Heart left ventricle (tissue), 16 donors: ENCODE measurements around the gene RIOK3. TPM values are rescaled to one million over a fixed set of nuclear protein-coding genes. Genes with fewer than 3 reads are reported as not detected.

Source experiments
- ATAC-seq, 4 donors: fragments of 200-7000 bp; cut with Tn5 transposase; one replicate each; pipeline ENCODE4 v1.9.1; 2020 to 2022; ENCODE audit warnings: moderate library complexity in 4 of 4, mild to moderate bottlenecking in 3 of 4, moderate number of reproducible peaks in 1 of 4
- DNase-seq, 5 donors: peaks; one replicate each; pipeline ENCODE4 v3.0.0-alpha.2; 2020
- H3K27ac ChIP-seq, 12 donors: fragments of 200-600 bp; sonication (generic) in 4 of 12; one replicate each; pipeline versions ENCODE4 v1.5.0 to v1.8.0; 2016 to 2022; ENCODE audit warnings: mild to moderate bottlenecking in 2 of 12
- H3K27me3 ChIP-seq, 9 donors: fragments of 200-600 bp; sonication (generic) in 2 of 9; one replicate each; pipeline versions ENCODE4 v1.5.1 to v1.8.0; 2016 to 2022; ENCODE audit warnings: mild to moderate bottlenecking in 3 of 9
- H3K36me3 ChIP-seq, 9 donors: fragments of 200-600 bp; sonication (generic) in 2 of 9; one replicate each; pipeline versions ENCODE4 v1.5.0 to v1.8.0; 2018 to 2022; ENCODE audit warnings: mild to moderate bottlenecking in 2 of 9
- H3K4me1 ChIP-seq, 12 donors: fragments of 200-600 bp; sonication (generic) in 4 of 12; one replicate each; pipeline versions ENCODE4 v1.5.0 to v1.8.0; 2016 to 2022; ENCODE audit warnings: mild to moderate bottlenecking in 3 of 12
- H3K4me3 ChIP-seq, 12 donors: fragments of 200-600 bp; sonication (generic) in 4 of 12; one replicate each; pipeline versions ENCODE4 v1.5.0 to v1.8.0; 2017 to 2022; ENCODE audit warnings: mild to moderate bottlenecking in 9 of 12, moderate library complexity in 4 of 12
- H3K9me3 ChIP-seq, 12 donors: fragments of 200-600 bp; sonication (generic) in 4 of 12; one replicate each; pipeline versions ENCODE4 v1.5.0 to v1.8.0; 2016 to 2022; ENCODE audit warnings: mild to moderate bottlenecking in 1 of 12
- CTCF ChIP-seq, 12 donors: fragments of 200-600 bp; sonication (generic) in 4 of 12; IDR thresholded peaks; one replicate each; pipeline versions ENCODE4 v1.5.0 to v1.8.0; 2018 to 2022; ENCODE audit warnings: antibody characterized with exemption in 12 of 12, mild to moderate bottlenecking in 5 of 12
- POLR2A ChIP-seq, 2 donors: fragments of 450-650 bp; IDR thresholded peaks; one replicate each; pipeline ENCODE4 v1.6.1; 2017; ENCODE audit warnings: antibody characterized with exemption in 2 of 2, mild to moderate bottlenecking in 2 of 2, moderate library complexity in 2 of 2
- WGBS, 4 donors: extraction: QIAGEN DNeasy Blood & Tissue Kit in 2 of 4; methylation state at CpG; one replicate each; pipeline versions ENCODE4 v1.1.5 to v1.1.7; 2013 to 2018; 5-methylcytosine and 5-hydroxymethylcytosine counted together
- intact Hi-C, 10 donors: fragments of 100-400 bp; cut with DNase I; formaldehyde crosslinking; loops; one replicate each; pipeline versions ENCODE4 v1.11.1 to v1.14.2; 2022
- long read RNA-seq, 3 donors: library from polyadenylated mRNA; unstranded; transcript quantifications; one replicate each; pipeline ENCODE4 v2.0.0, GENCODE V29; 2020 to 2021
- polyA plus RNA-seq, 2 donors: library from polyadenylated mRNA; stranded (reverse); fragments of 200-250 nt; gene quantifications; one replicate each; pipeline ENCODE4 v1.2.3, GENCODE V29; 2013
- total RNA-seq, 9 donors: library from RNA; depleted of rRNA in 2 of 9; stranded (reverse); fragments of >200 nt in 2 of 9; fragmentation: NEBNext Ultra II Directional in 3 of 9; extraction: Animal tissue kit (Norgen Biotek cat#: 25700) in 3 of 9; gene quantifications; one replicate each; pipeline versions ENCODE4 v1.1.0 to v1.2.4, GENCODE V29; 2016 to 2023
- donor health status: ischemic (EF 13 %, LVEDD 7.1; RV severe dilation, severe dysfunction).
- donor health status: healthy with polysubstance abuse.
- donor health status: DM: no; HTN: yes; CAD: no.
- donor health status: DM: no; HTN: no; CAD: no.
- donor health status: ischemic (EF 25% LVEDD 6.9; RV normal size, moderate dysfunction).
- donor health status: ischemic (EF 25% LVEDD 5.7; RV mildly dilated, moderate dysfunction).
- donor health status: healthy.
- donor health status: DM: yes; HTN: yes; CAD: no.
- donor health status: ischemic (EF 35%, LVEDD 5.7; RV mildly dilated, moderate dysfunction).
- donor health status: nonischemic (EF 11% LVEDD 7.7; RV severe dilation, severe dysfunction).
- donor health status: DM: yes; HTN: yes; CAD: no.
- donor health status: PGD.
- donor health status: ischemic (EF 29% LVEDD 5.4; RV normal size, mild dysfunction).
- donor health status: nonischemic (EF 23%, LVEDD 6.1; RV moderate dilation, normal function).

Gene RIOK3
- 10 to 100 TPM; 43.4 to 76.2 (median 51.1) TPM for total RNA-seq
- polyA plus RNA-seq: 10 to 100 TPM; 32.3 to 57.9 TPM
- long read RNA-seq, donor 1, full-length matches to known transcripts: 120 of 136 reads
- long read RNA-seq, donor 1, partial matches to known transcripts: 5 of 136 reads
- long read RNA-seq, donor 1, other reads (novel, unspliced or antisense): 11 of 136 reads
- long read RNA-seq, donor 2, full-length matches to known transcripts: 161 of 193 reads
- long read RNA-seq, donor 2, partial matches to known transcripts: 11 of 193 reads
- long read RNA-seq, donor 2, other reads (novel, unspliced or antisense): 21 of 193 reads
- long read RNA-seq, donor 3, full-length matches to known transcripts: 91 of 107 reads
- long read RNA-seq, donor 3, partial matches to known transcripts: 11 of 107 reads
- long read RNA-seq, donor 3, other reads (novel, unspliced or antisense): 5 of 107 reads

- WGBS, 4 donors: 0 to 1% (median 1%) methylated on average over 39 to 60 of the region's 60 CpGs
- peak within 1 kb of the TSS; percentile 75 to 95 (median 93) for H3K4me3 ChIP-seq
These were observed at the start of gene RIOK3 for GRCh38 chr18:23452728-23453679. RIOK3 (plus strand) TSS chr18:23453287; CDS start chr18:23453440, 153 bp downstream.

GRCh38 chr18:23403310-23403709 is 49.8 kb upstream of the RIOK3 start:
- DNase-seq (no peak), ATAC-seq (no peak)
- Histone ChIP-seq H3K4me3 (no peak overlapping the region), H3K9me3 (no peaks in the 10 kb centered on the region), H3K4me1 (peaks cover 0 to 6% (median 0%) of the 10 kb centered on the region in 12 donors), H3K27me3 (no peaks in the 10 kb centered on the region), H3K27ac (no peak overlapping the region), H3K36me3 (peaks cover 0 to 7% (median 0%) of the 10 kb centered on the region in 9 donors)
- 96 to 98% (median 97%) methylated on average over 8 of the region's 8 CpGs for WGBS, 4 donors
- intact Hi-C loops: loop anchor here in 2 of 10 donors (10.0 kb wide), 2 partner anchors 379 to 579 kb away; no protein-coding TSS in a partner anchor
- no peak for TF ChIP-seq CTCF (IDR thresholded peaks at IDR 0.05)
- no peak for TF ChIP-seq POLR2A (IDR thresholded peaks at IDR 0.05)

More at GRCh38 chr18:23452728-23453679, at the start of gene RIOK3:
- H3K27ac ChIP-seq: peak within 1 kb of the TSS; percentile 76 to 96 (median 93)
- DNase-seq (peak; percentile 98 to 99 (median 99)), ATAC-seq (peak; percentile 98 to 99 (median 99))
- intact Hi-C loops: loop anchor here in 3 of 10 donors (1.0 to 5.0 kb wide), 2 partner anchors 49 to 50 kb away; partner anchors contain the start of gene RMC1 (in 3 of the 3)
- H3K27me3 ChIP-seq: no peaks in the 10 kb centered on the region
- H3K36me3 ChIP-seq: peaks cover 0 to 16% (median 0%) of the 10 kb centered on the region in 9 donors
- peaks cover 0 to 51% (median 37%) of the 10 kb centered on the region in 12 donors for H3K4me1 ChIP-seq
- TF ChIP-seq POLR2A (IDR thresholded peaks at IDR 0.05) (peak; percentile 31 to 92), CTCF (IDR thresholded peaks at IDR 0.05) (no peak)
- H3K9me3 ChIP-seq: no peaks in the 10 kb centered on the region

GRCh38 chr18:23405636-23406035 is 47.5 kb upstream of the RIOK3 start:
- Histone ChIP-seq H3K4me3 (no peak overlapping the region), H3K4me1 (peaks cover 0 to 6% (median 0%) of the 10 kb centered on the region in 12 donors), H3K27ac (no peak overlapping the region), H3K27me3 (no peaks in the 10 kb centered on the region), H3K36me3 (no peaks in the 10 kb centered on the region), H3K9me3 (no peaks in the 10 kb centered on the region)
- 88 to 100% (median 95%) methylated on average over 1 of the region's 1 CpG for WGBS, 4 donors
- DNase-seq (no peak), ATAC-seq (no peak)
- intact Hi-C loops: loop anchor here in 2 of 10 donors (10.0 kb wide), 2 partner anchors 381 to 581 kb away; no protein-coding TSS in a partner anchor
- no peak for TF ChIP-seq CTCF (IDR thresholded peaks at IDR 0.05)
- TF ChIP-seq POLR2A (IDR thresholded peaks at IDR 0.05): no peak
